Stimulated activated CD4-positive, alpha-beta T cell treated with anti-CD3 and anti-CD28 coated beads, TNF-alpha, amount 100 ng/mL, for 4 hours (primary cell): Measurements from ENCODE around the gene XPR1.
"Not testable (repeated sequence)": the region's sequence is repeated elsewhere in the genome, so short reads cannot be mapped to it uniquely, and the experiment has no call there.

Experiments
- DNase-seq, 3 experiments: peaks; one replicate each; pipeline ENCODE4 v3.0.0-alpha.2; 2020; ENCODE audit warnings: low read depth in 3 of 3

Gene XPR1

GRCh38 chr1:180785291-180785690, 153.5 kb downstream of the XPR1 start:
- no peak for DNase-seq

- DNase-seq, result no peak
Observed at GRCh38 chr1:180785887-180786286, 154.1 kb downstream of the XPR1 start.

DNA sequence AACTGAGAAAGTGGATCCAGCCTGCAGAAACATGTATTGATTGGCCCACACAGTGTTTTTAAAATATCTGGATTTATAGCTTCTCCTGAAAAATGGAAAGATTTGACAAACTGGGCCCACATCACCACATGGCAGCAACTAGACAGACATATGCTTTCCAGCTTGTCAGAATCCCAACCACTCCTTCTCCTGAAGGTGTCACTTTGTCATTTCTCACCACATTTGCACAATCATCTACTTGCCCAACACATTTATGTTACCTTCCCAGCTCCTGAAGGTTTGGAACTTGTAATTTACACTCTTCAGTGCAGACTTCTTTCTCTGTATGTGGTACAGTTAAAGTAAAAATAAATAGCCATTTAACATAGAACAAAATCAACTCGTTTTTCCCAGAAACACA, 154.8 kb downstream of the XPR1 start:
- no peak for DNase-seq

DNA sequence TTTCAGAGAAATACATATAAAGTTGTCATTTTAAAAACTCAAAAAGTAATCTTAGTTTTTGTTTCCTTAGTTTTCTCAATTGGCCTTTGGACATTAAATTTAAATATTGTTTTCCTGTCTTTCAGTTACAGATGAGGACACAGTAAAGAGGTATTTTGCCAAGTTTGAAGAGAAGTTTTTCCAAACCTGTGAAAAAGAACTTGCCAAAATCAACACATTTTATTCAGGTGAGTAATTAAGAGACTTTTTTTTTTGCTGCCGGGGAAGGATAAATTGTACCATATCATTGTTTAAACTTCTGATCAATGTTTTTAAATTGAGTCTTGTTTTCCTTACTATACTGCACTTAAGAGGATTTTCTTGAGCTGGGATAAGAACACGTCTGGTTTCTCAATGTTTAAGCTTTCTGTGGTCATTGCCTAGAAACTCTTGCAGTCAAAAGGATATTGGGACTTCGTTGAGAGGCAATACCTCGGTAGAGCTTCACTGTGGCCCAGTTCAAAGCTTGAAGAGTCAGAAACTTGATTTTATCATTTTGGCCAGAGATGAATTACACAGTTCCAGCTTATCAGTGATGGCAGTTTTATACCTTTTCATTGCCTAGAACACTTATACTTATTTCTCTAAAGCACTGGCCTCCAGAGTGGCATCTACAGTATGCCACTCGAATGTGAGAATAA, 155.9 kb downstream of the XPR1 start:
- no peak for DNase-seq

DNA sequence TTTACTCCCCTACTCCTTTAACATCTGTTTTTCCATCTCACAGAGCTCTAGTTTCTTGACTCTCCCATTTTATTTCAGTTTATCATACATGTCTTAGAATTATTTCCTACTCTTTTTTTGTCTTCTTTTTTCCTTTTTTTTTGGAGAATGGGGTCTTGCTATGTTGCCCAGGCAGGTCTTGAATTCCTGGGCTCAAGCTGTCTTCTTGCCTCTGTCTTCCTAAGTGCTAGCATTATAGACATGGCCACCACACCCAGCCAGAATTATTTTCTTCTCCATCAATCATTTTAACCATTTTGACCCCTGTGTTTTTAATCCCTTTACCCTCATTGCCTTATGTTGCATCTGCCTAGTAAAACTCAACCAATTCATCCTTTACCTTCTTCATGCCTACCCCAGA, 157.6 kb downstream of the XPR1 start:
- DNase-seq, result no peak

DNA sequence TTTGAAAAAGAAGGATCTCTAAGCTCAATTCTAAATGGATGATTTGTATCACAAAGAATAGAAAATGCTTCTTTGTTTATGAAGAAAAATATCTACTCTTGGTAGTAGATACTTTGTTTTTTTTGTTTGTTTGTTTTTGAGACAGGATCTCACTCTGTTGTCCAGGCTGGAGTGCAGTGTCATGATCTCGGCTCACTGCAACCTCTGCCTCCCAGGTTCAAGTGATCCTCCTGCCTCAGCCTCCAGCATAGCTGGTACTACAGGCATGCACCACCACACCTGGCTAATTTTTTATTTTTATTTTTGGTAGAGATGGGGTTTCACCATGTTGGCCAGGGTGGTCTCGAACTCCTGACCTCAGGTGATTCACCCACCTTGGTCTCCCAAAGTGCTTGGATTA, 159.3 kb downstream of the XPR1 start:
- DNase-seq, result not testable (repeated sequence)

- no peak for DNase-seq
Observed at GRCh38 chr1:180791806-180792205, 160.0 kb downstream of the XPR1 start.

DNA sequence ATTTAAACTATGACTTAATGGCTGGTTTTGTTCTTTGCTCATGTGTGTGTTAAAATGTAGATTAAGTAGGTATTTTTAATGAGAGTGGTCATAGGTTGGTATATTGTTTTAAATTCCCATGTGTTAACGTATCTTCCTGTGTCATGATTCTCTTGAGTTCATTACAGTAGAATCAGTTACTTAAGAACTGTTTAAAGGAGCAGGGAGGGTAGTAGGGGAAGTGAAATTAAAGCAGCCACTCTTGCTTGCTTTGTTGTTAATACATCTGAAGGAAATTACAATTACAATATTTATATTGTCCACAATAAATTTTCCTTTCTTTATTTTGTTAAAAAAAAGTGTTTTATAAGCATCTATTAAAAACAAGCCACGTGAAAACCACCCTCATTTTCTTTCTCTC, 161.6 kb downstream of the XPR1 start:
- DNase-seq, result no peak

DNA sequence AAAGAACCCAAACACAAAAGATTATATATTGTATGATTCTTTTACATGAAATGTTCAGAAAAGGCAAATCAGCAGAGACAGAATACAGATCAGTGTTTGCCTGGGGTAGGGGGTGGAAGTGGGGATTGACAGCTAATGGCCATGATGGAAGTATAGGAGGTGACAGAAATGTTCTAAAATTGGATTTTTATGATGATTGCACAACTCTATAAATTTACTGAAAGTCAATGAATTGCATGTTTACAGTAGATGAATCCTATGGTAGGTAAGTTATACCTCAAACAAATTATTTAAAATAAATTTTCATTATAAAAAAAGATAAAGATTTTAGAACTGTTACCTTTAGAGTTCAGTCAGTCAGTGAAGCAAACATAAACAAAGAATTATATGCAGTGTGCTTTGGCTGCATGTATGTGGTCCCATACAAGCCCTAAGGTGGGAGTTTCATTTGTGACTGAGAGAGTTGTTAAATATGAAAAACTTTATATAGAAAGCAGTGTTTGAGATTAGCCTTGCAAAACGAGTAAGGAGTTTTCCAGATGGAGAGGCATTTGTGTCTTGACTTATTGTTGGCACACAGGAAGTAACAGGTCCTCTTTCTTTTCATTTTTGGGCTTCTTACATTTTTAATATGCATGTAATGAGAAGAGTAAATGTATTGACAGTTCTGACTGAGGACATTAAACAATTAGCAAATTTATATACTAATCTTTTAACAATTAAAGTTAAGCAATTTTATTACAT, 165.2 kb downstream of the XPR1 start:
- DNase-seq, result no peak

GRCh38 chr1:180800945-180801344, 169.1 kb downstream of the XPR1 start:
- no peak for DNase-seq

DNA sequence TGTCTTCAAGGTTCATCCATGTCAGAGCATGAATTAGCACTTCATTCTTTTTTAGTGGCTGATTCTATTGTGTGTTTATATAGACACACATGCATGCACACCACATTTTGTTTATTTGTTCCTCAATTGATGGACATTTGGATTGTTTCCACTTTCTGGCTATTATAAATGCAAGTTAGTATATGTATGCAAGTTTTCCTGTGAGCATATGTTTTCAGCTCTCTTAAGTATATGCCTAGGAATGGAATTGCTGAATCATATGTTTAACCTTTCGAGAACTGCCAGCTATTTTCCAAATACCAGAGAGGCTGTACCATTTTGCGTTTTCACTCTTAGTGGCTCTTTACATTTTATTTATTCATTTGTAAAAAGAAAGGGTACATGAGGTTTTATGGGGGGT, 171.0 kb downstream of the XPR1 start:
- DNase-seq, result no peak

DNA sequence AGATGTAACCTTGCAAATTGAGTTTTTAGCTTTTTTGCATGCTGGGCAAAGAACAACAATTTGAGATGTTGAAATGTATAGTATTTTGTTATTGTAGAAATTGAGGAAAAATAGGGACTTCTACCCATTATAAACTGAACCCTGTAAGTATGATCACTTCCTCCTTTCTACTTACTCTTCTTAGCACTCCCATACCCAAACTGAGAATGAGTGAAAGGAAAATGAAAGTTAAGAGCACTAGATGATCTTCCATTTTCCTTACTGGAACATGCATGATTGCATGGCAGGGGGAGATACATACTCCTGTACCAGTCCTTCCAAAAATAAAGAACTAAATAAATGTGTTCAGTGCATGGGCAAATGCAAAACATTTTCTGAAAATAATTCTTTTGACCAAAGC, 173.5 kb downstream of the XPR1 start:
- DNase-seq, result no peak

GRCh38 chr1:180811298-180811697, 179.5 kb downstream of the XPR1 start:
- no peak for DNase-seq

GRCh38 chr1:180811886-180812285, 180.1 kb downstream of the XPR1 start:
- DNase-seq, result no peak

DNA sequence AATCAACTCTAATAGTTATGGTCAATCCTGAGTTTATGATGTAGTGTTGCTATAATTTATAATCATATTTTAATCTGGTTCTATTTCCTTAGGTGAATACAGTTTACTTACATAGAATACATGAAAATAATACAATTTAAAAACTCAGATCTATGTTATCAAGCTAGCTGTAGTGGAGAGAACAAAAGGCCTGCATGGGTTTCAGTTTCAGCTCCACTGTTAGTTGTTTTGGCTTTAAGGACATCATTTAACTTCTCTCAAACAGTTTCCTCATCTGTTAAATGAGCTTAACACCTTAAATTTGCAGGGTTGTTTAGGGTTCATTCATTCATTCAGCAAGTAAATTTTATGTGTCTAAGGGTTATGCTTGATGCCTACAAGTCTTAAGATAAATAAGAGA, 182.4 kb downstream of the XPR1 start:
- no peak for DNase-seq

DNA sequence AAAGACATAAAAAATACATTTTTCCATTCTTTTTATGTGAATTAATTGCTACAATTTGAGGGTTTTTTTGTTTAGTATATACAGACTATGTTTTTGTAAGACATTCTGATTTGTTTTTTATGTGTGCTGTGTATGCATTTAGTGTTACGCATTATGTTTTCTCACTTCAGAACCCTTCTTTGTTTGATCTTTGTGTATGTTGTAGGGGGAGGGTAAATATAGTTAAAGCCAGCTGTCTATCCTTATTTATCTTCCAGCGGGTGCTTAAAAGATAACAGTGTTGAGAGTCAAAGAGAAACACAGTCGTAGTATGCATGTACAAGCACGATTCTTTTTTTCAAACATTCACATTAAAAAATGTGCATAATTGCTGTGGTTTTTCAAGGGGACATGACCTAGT, 183.4 kb downstream of the XPR1 start:
- no peak for DNase-seq

- DNase-seq, result no peak
Observed at GRCh38 chr1:180816132-180816531, 184.3 kb downstream of the XPR1 start.

GRCh38 chr1:180821970-180822369, 190.1 kb downstream of the XPR1 start:
- no peak for DNase-seq

DNA sequence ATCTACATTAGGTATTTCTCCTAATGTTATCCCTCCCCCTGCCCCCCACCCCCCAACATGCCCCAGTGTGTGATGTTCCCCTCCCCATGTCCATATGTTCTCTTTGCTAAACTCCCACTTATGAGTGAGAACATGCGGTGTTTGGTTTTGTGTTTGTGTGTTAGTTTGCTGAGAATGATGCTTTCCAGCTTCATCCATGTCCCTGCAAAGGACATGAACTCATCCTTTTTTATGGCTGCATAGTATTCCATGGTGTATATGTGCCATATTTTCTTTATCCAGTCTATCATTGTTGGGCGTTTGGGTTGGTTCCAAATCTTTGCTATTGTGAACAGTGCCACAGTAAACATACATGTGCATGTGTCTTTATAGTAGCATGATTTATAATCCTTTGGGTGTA, 199.7 kb downstream of the XPR1 start:
- not testable (repeated sequence) for DNase-seq

- not testable (repeated sequence) for DNase-seq
Observed at GRCh38 chr1:180833180-180833579, 201.4 kb downstream of the XPR1 start.

- DNase-seq, result no peak
Observed at GRCh38 chr1:180836449-180836848, 204.6 kb downstream of the XPR1 start.

DNA sequence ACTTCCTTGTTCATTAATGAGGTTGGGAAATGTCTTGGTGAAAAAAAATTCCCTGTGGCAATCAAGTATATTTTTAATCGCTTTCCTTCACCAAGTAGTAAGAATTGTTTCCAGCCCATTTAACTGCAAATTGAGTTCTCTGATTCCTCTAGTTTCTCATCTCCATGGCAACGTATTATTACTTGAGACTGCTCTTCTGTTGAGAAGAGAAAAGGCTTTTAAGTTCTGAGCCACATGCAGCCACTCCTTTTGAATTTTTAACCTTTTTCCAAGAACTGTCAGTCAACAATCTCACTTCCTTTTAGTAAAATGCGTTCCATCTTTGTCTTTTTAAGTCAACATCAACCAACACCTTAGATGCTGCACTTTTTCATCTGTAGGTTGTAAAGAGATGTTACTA, 205.2 kb downstream of the XPR1 start:
- no peak for DNase-seq

- no peak for DNase-seq
Observed at GRCh38 chr1:180838535-180838934, 206.7 kb downstream of the XPR1 start.

DNA sequence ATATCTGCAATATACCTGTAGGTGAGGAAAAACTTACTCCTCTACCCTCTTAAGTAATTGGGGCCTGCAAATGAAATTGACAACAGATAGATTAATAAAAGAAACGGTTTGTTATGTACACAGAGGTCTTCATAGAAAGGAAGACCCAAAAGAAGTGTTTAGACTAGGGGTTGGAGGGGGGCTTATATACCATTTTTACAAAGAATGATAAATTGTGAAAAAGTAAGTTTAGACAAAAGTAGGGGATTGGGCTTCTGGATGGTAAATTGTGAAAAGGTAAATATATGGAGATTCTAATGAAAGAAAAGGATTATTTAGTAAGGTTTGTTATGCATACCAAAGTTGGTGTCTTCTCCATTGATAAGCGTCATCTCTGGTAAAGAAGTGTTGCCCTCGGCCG, 207.7 kb downstream of the XPR1 start:
- DNase-seq, result no peak
